Measurements from ENCODE around the gene INTS11.

The INTS11 gene

GRCh38 chr1:1338278-1338677 is 13.8 kb upstream of the INTS11 start:
- no peak for TF ChIP-seq CTCF (IDR thresholded peaks at IDR 0.05; ENCODE audit: low read depth, low read length)
- in situ Hi-C loops (cut with HindIII; ENCODE audit: low sequenced_read_pairs), result no loop called here
- no peak for DNase-seq (ENCODE audit: low read depth, low spot score)
- H3K4me3 ChIP-seq (ENCODE audit: low read depth, low read length), result no peak overlapping the region

- DNase-seq (ENCODE audit: low read depth, low spot score), result no peak
These were observed 13.3 kb upstream of the INTS11 start for GRCh38 chr1:1337793-1338147.

GRCh38 chr1:1336931-1337792 is 12.7 kb upstream of the INTS11 start:
- no peak for TF ChIP-seq CTCF (IDR thresholded peaks at IDR 0.05; ENCODE audit: low read depth, low read length)
- DNase-seq (ENCODE audit: low read depth, low spot score), result no peak
- no peak overlapping the region for H3K4me3 ChIP-seq (ENCODE audit: low read depth, low read length)
- in situ Hi-C loops (cut with HindIII; ENCODE audit: low sequenced_read_pairs), result no loop called here

More at GRCh38 chr1:1337793-1338147, 13.3 kb upstream of the INTS11 start:
- TF ChIP-seq CTCF (IDR thresholded peaks at IDR 0.05; ENCODE audit: low read depth, low read length), result no peak
- H3K4me3 ChIP-seq (ENCODE audit: low read depth, low read length), result no peak overlapping the region
- in situ Hi-C loops (cut with HindIII; ENCODE audit: low sequenced_read_pairs), result no loop called here

- in situ Hi-C loops (cut with HindIII; ENCODE audit: low sequenced_read_pairs), result no loop called here
- TF ChIP-seq CTCF (IDR thresholded peaks at IDR 0.05; ENCODE audit: low read depth, low read length), result no peak
- DNase-seq (ENCODE audit: low read depth, low spot score), result no peak
- H3K4me3 ChIP-seq (ENCODE audit: low read depth, low read length), result no peak overlapping the region
These were observed 12.0 kb upstream of the INTS11 start for GRCh38 chr1:1336446-1336845.

GRCh38 chr1:1335792-1336248 is 11.4 kb upstream of the INTS11 start:
- no peak overlapping the region for H3K4me3 ChIP-seq (ENCODE audit: low read depth, low read length)
- in situ Hi-C loops (cut with HindIII; ENCODE audit: low sequenced_read_pairs), result no loop called here
- DNase-seq (ENCODE audit: low read depth, low spot score), result no peak
- no peak for TF ChIP-seq CTCF (IDR thresholded peaks at IDR 0.05; ENCODE audit: low read depth, low read length)

- no peak overlapping the region for H3K4me3 ChIP-seq (ENCODE audit: low read depth, low read length)
- TF ChIP-seq CTCF (IDR thresholded peaks at IDR 0.05; ENCODE audit: low read depth, low read length), result no peak
- in situ Hi-C loops (cut with HindIII; ENCODE audit: low sequenced_read_pairs), result no loop called here
- no peak for DNase-seq (ENCODE audit: low read depth, low spot score)
These were observed 10.8 kb upstream of the INTS11 start for GRCh38 chr1:1335283-1335682.
